GM12878 (cell line): Measurements from ENCODE around the gene WTAP. TPM values are rescaled to one million over a fixed set of nuclear protein-coding genes. Genes with fewer than 3 reads are reported as not detected.

Experiments
- ATF7 ChIP-seq: fragments of 450-650 bp; IDR thresholded peaks from 2 replicates; pipeline ENCODE4 v1.6.1; 2016; ENCODE audit warnings: low read depth, mild to moderate bottlenecking
- BACH1 ChIP-seq: fragments of 450-650 bp; IDR thresholded peaks from 2 replicates; pipeline ENCODE4 v1.6.1; 2017; ENCODE audit warnings: mild to moderate bottlenecking, borderline replicate concordance
- BCL3 ChIP-seq: IDR thresholded peaks from 2 replicates; pipeline ENCODE4 v1.6.1; 2011; ENCODE audit warnings: borderline replicate concordance, low read depth, mild to moderate bottlenecking, moderate library complexity, low read length; ENCODE audit not compliant: insufficient read depth, poor library complexity, severe bottlenecking
- CBFB ChIP-seq: IDR thresholded peaks from 2 replicates; pipeline ENCODE4 v1.6.1; 2016; ENCODE audit warnings: antibody characterized with exemption, low read depth
- CEBPB ChIP-seq, 2 experiments: fragments of 150-350 bp in 1 of 2; IDR thresholded peaks; 2 replicates each; pipeline ENCODE4 v1.6.1; 2012 to 2014; ENCODE audit warnings: low read depth in 2 of 2, low read length in 2 of 2, borderline replicate concordance in 1 of 2, inconsistent platforms in 1 of 2
- CHD1 ChIP-seq: IDR thresholded peaks from 2 replicates; pipeline ENCODE4 v1.6.1; 2012; ENCODE audit warnings: low read depth, low read length, improper control_type of control experiment
- E4F1 ChIP-seq: fragments of 450-650 bp; IDR thresholded peaks from 2 replicates; pipeline ENCODE4 v1.6.1; 2018; ENCODE audit warnings: borderline replicate concordance, mild to moderate bottlenecking; ENCODE audit not compliant: partially characterized antibody
- ELK1 ChIP-seq: IDR thresholded peaks from 2 replicates; pipeline ENCODE4 v1.6.1; 2012; ENCODE audit warnings: low read depth, low read length, improper control_type of control experiment
- FOXK2 ChIP-seq: fragments of 450-650 bp; IDR thresholded peaks from 2 replicates; pipeline ENCODE4 v1.6.1; 2017; ENCODE audit warnings: mild to moderate bottlenecking, moderate library complexity
- KAT2A ChIP-seq: conservative IDR thresholded peaks from 2 replicates; pipeline ENCODE4 v1.6.1; 2011; ENCODE audit warnings: low read depth, low read length; ENCODE audit not compliant: control insufficient read depth
- MTA2 ChIP-seq: fragments of 450-650 bp; IDR thresholded peaks from 2 replicates; pipeline ENCODE4 v1.6.1; 2016; ENCODE audit warnings: low read depth, mild to moderate bottlenecking, moderate library complexity
- NBN ChIP-seq: fragments of 450-650 bp; IDR thresholded peaks from 2 replicates; pipeline ENCODE4 v1.6.1; 2016
- NFIC ChIP-seq: IDR thresholded peaks from 2 replicates; pipeline ENCODE4 v1.6.1; 2012; ENCODE audit warnings: low read depth, mild to moderate bottlenecking, inconsistent platforms, low read length, moderate library complexity
- NKRF ChIP-seq: fragments of 450-650 bp; conservative IDR thresholded peaks from 2 replicates; pipeline ENCODE4 v1.6.1; 2017; ENCODE audit warnings: mild to moderate bottlenecking, moderate library complexity
- NR2C2 ChIP-seq: IDR thresholded peaks from 2 replicates; pipeline ENCODE4 v1.6.1; 2011; ENCODE audit warnings: borderline replicate concordance, low read depth; ENCODE audit not compliant: control insufficient read depth, insufficient read length
- NR2F1 ChIP-seq: fragments of 450-650 bp; conservative IDR thresholded peaks from 2 replicates; pipeline ENCODE4 v1.6.1; 2017; ENCODE audit warnings: mild to moderate bottlenecking
- NRF1 ChIP-seq: conservative IDR thresholded peaks from 2 replicates; pipeline ENCODE4 v1.6.1; 2011; ENCODE audit warnings: mild to moderate bottlenecking, low read depth, low read length, improper control_type of control experiment
- PKNOX1 ChIP-seq: fragments of 450-650 bp; IDR thresholded peaks from 2 replicates; pipeline ENCODE4 v1.6.1; 2016; ENCODE audit warnings: mild to moderate bottlenecking
- RFX5 ChIP-seq: IDR thresholded peaks from 2 replicates; pipeline ENCODE4 v1.6.1; 2011; ENCODE audit warnings: low read depth, low read length, improper control_type of control experiment
- SMARCA5 ChIP-seq: fragments of 450-650 bp; IDR thresholded peaks from 2 replicates; pipeline ENCODE4 v1.6.1; 2017; ENCODE audit warnings: mild to moderate bottlenecking
- SMC3 ChIP-seq: IDR thresholded peaks from 2 replicates; pipeline ENCODE4 v1.6.1; 2011; ENCODE audit warnings: low read length, improper control_type of control experiment, borderline replicate concordance
- ZSCAN29 ChIP-seq: fragments of 450-650 bp; IDR thresholded peaks from 2 replicates; pipeline ENCODE4 v1.6.1; 2017; ENCODE audit warnings: mild to moderate bottlenecking, moderate library complexity
- ZZZ3 ChIP-seq: IDR thresholded peaks from 2 replicates; pipeline ENCODE4 v1.6.1; 2011; ENCODE audit warnings: low read depth; ENCODE audit not compliant: control insufficient read depth, insufficient read length
- polyA plus RNA-seq, 11 experiments: library from polyadenylated mRNA; depleted of rRNA in 4 of 11; unstranded in 6 of 11; stranded (reverse) in 5 of 11; fragments of >200 nt; fragmentation: Nextera tagmentation in 4 of 11; fragmentation: Illumina TruSeq in 1 of 11; extraction: Ambion mirVana in 4 of 11; extraction: Trizol in 1 of 11; gene quantifications; 1 replicate in 1 of 11; 2 replicates in 10 of 11; pipeline versions ENCODE4 v1.2.1 to v1.2.3, GENCODE V29; 2011 to 2016; ENCODE audit warnings: inconsistent platforms in 2 of 11, missing spikeins in 2 of 11, low read depth in 1 of 11
- total RNA-seq, 4 experiments: library from RNA; depleted of rRNA in 3 of 4; stranded (reverse); fragments of >200 nt in 3 of 4; fragmentation: Illumina TruSeq in 1 of 4; extraction: Trizol in 1 of 4; gene quantifications; 2 replicates each; pipeline versions ENCODE4 v1.2.1 to v1.2.3, GENCODE V29; 2013 to 2021

WTAP gene
- total and polyA plus RNA-seq, 10 of the 15 experiments (the other 5 are each of a cell fraction or from before 2014, with no cell fraction given), result 38.7 to 132 (median 83.1) TPM

- TF ChIP-seq ELK1 (no peak), SMARCA5 (peak; percentile 99), NR2C2 (no peak), PKNOX1 (peak; percentile 64), KAT2A (no peak), FOXK2 (peak; percentile 74), CEBPB (IDR thresholded peaks at IDR 0.05; ENCODE audit: borderline replicate concordance in 1 of 2, low read depth in 2 of 2, low read length in 2 of 2) (no peak), MTA2 (no peak; the same call in 1 of the 2 replicates), CBFB (no peak), ZSCAN29 (no peak), NRF1 (peak; percentile 85), BCL3 (no peak), NKRF (peak; percentile 68), RFX5 (peak; percentile 89), CHD1 (peak; percentile 80; the same call in 1 of the 2 replicates), ZZZ3 (no peak), NR2F1 (no peak), NBN (peak; percentile 64; the same call in 1 of the 2 replicates), BACH1 (peak; percentile 29; the same call in 1 of the 2 replicates), SMC3 (no peak), ATF7 (no peak; the same call in 1 of the 2 replicates), NFIC (no peak), E4F1 (peak; percentile 83)
Measured at GRCh38 chr6:159761873-159762680, 34.8 kb downstream of the WTAP start, which contains the start of gene ACAT2 (continued).
